Astrocyte (in vitro differentiated cells and primary cell): ENCODE measurements around the gene ZNF513. TPM values are rescaled to one million over a fixed set of nuclear protein-coding genes. Genes with fewer than 3 reads are reported as not detected.

Source experiments
- DNase-seq: peaks from one replicate; pipeline ENCODE4 v3.0.0-alpha.2; 2010; ENCODE audit warnings: low read depth
- FAIRE-seq: peaks from 2 replicates; lab custom pipeline; 2011; peaks lifted over from hg19 to GRCh38; lab: Jason Lieb, UNC
- H2AFZ ChIP-seq: 2 replicates; pipeline ENCODE4 v1.6.0; 2012; ENCODE audit warnings: low read depth, low read length, inconsistent platforms
- H3K27ac ChIP-seq: 2 replicates; pipeline ENCODE4 v1.5.1; 2011; ENCODE audit warnings: low read depth, low read length, inconsistent platforms
- H3K27me3 ChIP-seq: 2 replicates; pipeline ENCODE4 v1.6.0; 2011; ENCODE audit warnings: low read length, inconsistent platforms; ENCODE audit not compliant: insufficient read depth
- H3K36me3 ChIP-seq: 2 replicates; pipeline ENCODE4 v1.5.1; 2011; ENCODE audit warnings: low read length, inconsistent platforms; ENCODE audit not compliant: insufficient read depth
- H3K4me1 ChIP-seq: 2 replicates; pipeline ENCODE4 v1.5.1; 2011; ENCODE audit warnings: low read length, inconsistent platforms; ENCODE audit not compliant: insufficient read depth
- H3K4me2 ChIP-seq: 2 replicates; pipeline ENCODE4 v1.6.0; 2012; ENCODE audit warnings: low read length, inconsistent platforms
- H3K4me3 ChIP-seq: 2 replicates; pipeline ENCODE4 v1.5.1; 2011; ENCODE audit warnings: low read depth, mild to moderate bottlenecking, low read length, inconsistent platforms; ENCODE audit not compliant: insufficient read depth
- H3K79me2 ChIP-seq: 2 replicates; pipeline ENCODE4 v1.6.0; 2012; ENCODE audit warnings: mild to moderate bottlenecking, low read length, inconsistent platforms; ENCODE audit not compliant: insufficient read depth
- H3K9ac ChIP-seq: 2 replicates; pipeline ENCODE4 v1.6.0; 2012; ENCODE audit warnings: mild to moderate bottlenecking, low read length, inconsistent platforms
- H3K9me3 ChIP-seq: 2 replicates; pipeline ENCODE4 v1.5.1; 2012; ENCODE audit warnings: low read depth, mild to moderate bottlenecking, low read length, inconsistent platforms; ENCODE audit not compliant: insufficient read depth
- H4K20me1 ChIP-seq: 2 replicates; pipeline ENCODE4 v1.6.0; 2012; ENCODE audit warnings: low read length, inconsistent platforms; ENCODE audit not compliant: insufficient read depth
- H3K27ac Mint-ChIP-seq: one replicate; pipeline ENCODE4 v1.8.0; 2021; ENCODE audit warnings: mild to moderate bottlenecking, mixed read lengths; ENCODE audit not compliant: unreplicated experiment
- H3K27me3 Mint-ChIP-seq: one replicate; pipeline ENCODE4 v1.8.0; 2021; ENCODE audit warnings: low read depth, mixed read lengths; ENCODE audit not compliant: unreplicated experiment
- H3K36me3 Mint-ChIP-seq: one replicate; pipeline ENCODE4 v1.8.0; 2021; ENCODE audit warnings: low read depth, mixed read lengths; ENCODE audit not compliant: unreplicated experiment
- H3K4me1 Mint-ChIP-seq: one replicate; pipeline ENCODE4 v1.8.0; 2021; ENCODE audit warnings: low read depth, mixed read lengths; ENCODE audit not compliant: unreplicated experiment
- H3K4me3 Mint-ChIP-seq: one replicate; pipeline ENCODE4 v1.8.0; 2021; ENCODE audit warnings: mild to moderate bottlenecking, moderate library complexity, mixed read lengths; ENCODE audit not compliant: unreplicated experiment
- H3K9me3 Mint-ChIP-seq: one replicate; pipeline ENCODE4 v1.8.0; 2021; ENCODE audit warnings: mild to moderate bottlenecking, mixed read lengths; ENCODE audit not compliant: unreplicated experiment
- EZH2 ChIP-seq: IDR thresholded peaks from 2 replicates; pipeline ENCODE4 v1.6.1; 2012; ENCODE audit warnings: mild to moderate bottlenecking, low read length, inconsistent platforms; ENCODE audit not compliant: insufficient read depth
- total RNA-seq: library from RNA; stranded (reverse); gene quantifications from 2 replicates; pipeline ENCODE4 v1.2.1, GENCODE V29; 2021
- TF ChIP-seq, protein P1 (sequence below): IDR thresholded peaks from 2 replicates; pipeline ENCODE4 v1.5.1; 2011; ENCODE audit warnings: low read depth, mild to moderate bottlenecking, inconsistent platforms, low read length, moderate library complexity; ENCODE audit not compliant: insufficient read depth

ZNF513 gene
- total RNA-seq, 1 donor from 2014 or later: 13.5 TPM

DNA sequence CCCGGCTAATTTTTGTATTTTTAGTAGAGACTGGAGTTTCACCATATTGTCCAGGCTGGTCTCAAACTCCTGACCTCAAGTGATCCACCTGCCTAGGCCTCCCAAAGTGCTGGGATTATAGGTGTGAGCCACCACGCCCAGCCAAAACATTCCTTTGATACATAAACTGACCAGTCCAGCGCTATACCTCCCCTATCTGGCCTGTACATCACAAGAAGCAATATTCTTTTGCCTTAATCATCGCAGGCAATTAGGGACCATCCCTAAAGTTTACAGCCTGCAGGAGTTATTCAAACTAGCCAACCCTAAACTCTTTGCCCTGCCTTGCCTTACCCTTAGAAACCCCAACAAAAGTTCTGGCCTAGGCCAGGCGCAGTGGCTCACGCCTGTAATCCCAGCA, 35.6 kb upstream of the ZNF513 start:
- no peak overlapping the region for H3K9ac ChIP-seq
- no peaks in the 10 kb centered on the region for H3K27me3 ChIP-seq
- H3K4me2 ChIP-seq: no peak overlapping the region
- no peak overlapping the region for H3K27ac ChIP-seq
- H3K9me3 ChIP-seq: no peaks in the 10 kb centered on the region
- no peak overlapping the region for H3K4me3 Mint-ChIP-seq
- H3K36me3 Mint-ChIP-seq: no peaks in the 10 kb centered on the region
- H3K36me3 ChIP-seq: no peaks in the 10 kb centered on the region
- no peaks in the 10 kb centered on the region for H3K79me2 ChIP-seq
- H3K4me3 ChIP-seq: no peak overlapping the region
- H3K4me1 ChIP-seq: no peaks in the 10 kb centered on the region
- no peak for FAIRE-seq
- no peaks in the 10 kb centered on the region for H3K4me1 Mint-ChIP-seq
- no peaks in the 10 kb centered on the region for H4K20me1 ChIP-seq
- DNase-seq: no peak
- peaks cover 1% of the 10 kb centered on the region for H3K27me3 Mint-ChIP-seq
- H3K27ac Mint-ChIP-seq: no peak overlapping the region
- H3K9me3 Mint-ChIP-seq: no peaks in the 10 kb centered on the region
- H2AFZ ChIP-seq: no peak overlapping the region
- no peak for TF ChIP-seq EZH2
- TF ChIP-seq, protein P1, sequence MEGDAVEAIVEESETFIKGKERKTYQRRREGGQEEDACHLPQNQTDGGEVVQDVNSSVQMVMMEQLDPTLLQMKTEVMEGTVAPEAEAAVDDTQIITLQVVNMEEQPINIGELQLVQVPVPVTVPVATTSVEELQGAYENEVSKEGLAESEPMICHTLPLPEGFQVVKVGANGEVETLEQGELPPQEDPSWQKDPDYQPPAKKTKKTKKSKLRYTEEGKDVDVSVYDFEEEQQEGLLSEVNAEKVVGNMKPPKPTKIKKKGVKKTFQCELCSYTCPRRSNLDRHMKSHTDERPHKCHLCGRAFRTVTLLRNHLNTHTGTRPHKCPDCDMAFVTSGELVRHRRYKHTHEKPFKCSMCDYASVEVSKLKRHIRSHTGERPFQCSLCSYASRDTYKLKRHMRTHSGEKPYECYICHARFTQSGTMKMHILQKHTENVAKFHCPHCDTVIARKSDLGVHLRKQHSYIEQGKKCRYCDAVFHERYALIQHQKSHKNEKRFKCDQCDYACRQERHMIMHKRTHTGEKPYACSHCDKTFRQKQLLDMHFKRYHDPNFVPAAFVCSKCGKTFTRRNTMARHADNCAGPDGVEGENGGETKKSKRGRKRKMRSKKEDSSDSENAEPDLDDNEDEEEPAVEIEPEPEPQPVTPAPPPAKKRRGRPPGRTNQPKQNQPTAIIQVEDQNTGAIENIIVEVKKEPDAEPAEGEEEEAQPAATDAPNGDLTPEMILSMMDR: no peak

DNA sequence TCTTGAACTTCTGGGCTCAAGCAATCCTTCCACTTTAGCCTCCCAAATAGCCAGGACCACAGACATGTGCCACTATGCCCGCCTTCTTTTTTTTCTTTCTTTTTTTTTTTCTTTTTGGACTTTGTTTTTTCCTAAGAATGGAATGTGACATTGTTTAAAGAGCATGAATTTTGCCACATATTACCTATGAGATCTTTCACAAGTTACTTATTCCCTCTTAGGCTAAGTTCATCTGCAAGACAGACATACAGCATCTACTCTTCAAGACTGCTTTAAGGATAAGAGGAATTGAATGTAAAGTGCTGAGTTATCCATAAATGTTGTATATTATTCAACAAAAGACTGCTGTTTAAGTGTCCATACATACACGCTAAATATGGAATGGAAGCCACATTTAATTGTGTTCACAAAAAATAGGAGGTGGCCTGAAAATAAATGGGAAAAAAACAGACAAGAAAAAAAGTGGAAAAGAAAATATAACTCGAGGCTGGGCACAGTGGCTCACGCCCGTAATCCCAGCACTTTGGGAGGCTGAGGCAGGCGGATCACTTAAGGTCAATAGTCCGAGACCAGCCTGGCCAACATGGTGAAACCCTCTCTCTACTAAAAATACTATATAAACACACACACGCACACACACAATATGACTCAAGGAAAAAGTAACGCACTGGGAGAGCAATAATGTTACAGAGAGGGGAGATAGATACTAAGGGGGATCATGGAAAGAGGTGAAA, 32.1 kb upstream of the ZNF513 start:
- no peak for FAIRE-seq
- H3K4me1 Mint-ChIP-seq: peaks cover 5% of the 10 kb centered on the region
- TF ChIP-seq, protein P1: no peak
- no peak for TF ChIP-seq EZH2
- no peaks in the 10 kb centered on the region for H3K27me3 Mint-ChIP-seq
- Histone ChIP-seq H3K79me2 (peaks cover 19% of the 10 kb centered on the region), H3K9ac (no peak overlapping the region), H2AFZ (no peak overlapping the region), H3K27me3 (no peaks in the 10 kb centered on the region), H3K4me1 (peaks cover 10% of the 10 kb centered on the region), H3K4me3 (no peak overlapping the region), H3K36me3 (no peaks in the 10 kb centered on the region), H3K27ac (no peak overlapping the region), H3K9me3 (no peaks in the 10 kb centered on the region), H4K20me1 (peaks cover 9% of the 10 kb centered on the region), H3K4me2 (no peak overlapping the region)
- no peak overlapping the region for H3K4me3 Mint-ChIP-seq
- no peak overlapping the region for H3K27ac Mint-ChIP-seq
- DNase-seq: no peak
- H3K9me3 Mint-ChIP-seq: peaks cover 2% of the 10 kb centered on the region
- no peaks in the 10 kb centered on the region for H3K36me3 Mint-ChIP-seq
